CD14-positive monocyte (primary cell): ENCODE measurements around the gene MAMLD1. TPM values are rescaled to one million over a fixed set of nuclear protein-coding genes. Genes with fewer than 3 reads are reported as not detected.

Experiments
- DNase-seq, 3 donors: peaks; one replicate each; pipeline ENCODE4 v3.0.0-alpha.2; 2011 to 2022
- H2AFZ ChIP-seq: 2 replicates; pipeline ENCODE4 v1.6.0; 2012; ENCODE audit warnings: mild to moderate bottlenecking, low read depth, low read length, inconsistent platforms; ENCODE audit not compliant: insufficient read depth, poor library complexity, severe bottlenecking
- H3K27ac ChIP-seq, 2 donors: 1 replicate in 1 of 2; 2 replicates in 1 of 2; pipeline ENCODE4 v1.5.1; 2012 to 2013; ENCODE audit warnings: low read length in 2 of 2, control low read depth in 1 of 2, inconsistent platforms in 1 of 2, low read depth in 1 of 2, mild to moderate bottlenecking in 1 of 2
- H3K27me3 ChIP-seq, 2 donors: one replicate each; pipeline versions ENCODE4 v1.6.0 to v1.6.1; 2011 to 2013; ENCODE audit warnings: low read length in 2 of 2; ENCODE audit not compliant: control insufficient read depth in 2 of 2, insufficient read depth in 2 of 2
- H3K36me3 ChIP-seq, 2 donors: replicated peaks in 1 of 2; 1 replicate in 1 of 2; 2 replicates in 1 of 2; pipeline versions ENCODE4 v1.5.1 to v1.6.1; 2012 to 2013; ENCODE audit warnings: low read length in 2 of 2, control low read depth in 1 of 2, inconsistent platforms in 1 of 2, mild to moderate bottlenecking in 1 of 2; ENCODE audit not compliant: insufficient read depth in 2 of 2, control insufficient read depth in 1 of 2
- H3K4me1 ChIP-seq, 2 donors: 1 replicate in 1 of 2; 2 replicates in 1 of 2; pipeline versions ENCODE4 v1.5.1 to v1.6.1; 2012 to 2013; ENCODE audit warnings: low read length in 2 of 2, control low read depth in 1 of 2, inconsistent platforms in 1 of 2, mild to moderate bottlenecking in 1 of 2, moderate library complexity in 1 of 2; ENCODE audit not compliant: insufficient read depth in 2 of 2, control insufficient read depth in 1 of 2
- H3K4me2 ChIP-seq: replicated peaks from 2 replicates; pipeline ENCODE3; 2012; ENCODE audit warnings: low read length, moderate library complexity, mild to moderate bottlenecking; ENCODE audit not compliant: poor library complexity, severe bottlenecking; ENCODE audit errors: extremely low read depth
- H3K4me3 ChIP-seq, 3 experiments: fragments of 200-600 bp in 1 of 3; sonication (generic) in 1 of 3; replicated peaks in 1 of 3; 1 replicate in 2 of 3; 2 replicates in 1 of 3; pipeline ENCODE4 v1.5.1; 2011 to 2013; ENCODE audit warnings: low read length in 3 of 3, mild to moderate bottlenecking in 3 of 3, control low read depth in 2 of 3, low read depth in 2 of 3, inconsistent platforms in 1 of 3, moderate library complexity in 1 of 3
- H3K79me2 ChIP-seq: 2 replicates; pipeline ENCODE4 v1.6.0; 2012; ENCODE audit warnings: mild to moderate bottlenecking, control low read depth, inconsistent platforms, low read length, moderate library complexity; ENCODE audit not compliant: insufficient read depth
- H3K9ac ChIP-seq: 2 replicates; pipeline ENCODE4 v1.6.0; 2017; ENCODE audit warnings: low read length, mild to moderate bottlenecking; ENCODE audit not compliant: insufficient read depth, poor library complexity, severe bottlenecking
- H3K9me3 ChIP-seq, 2 donors: replicated peaks in 1 of 2; 1 replicate in 1 of 2; 2 replicates in 1 of 2; pipeline versions ENCODE4 v1.5.1 to v1.6.1; 2012 to 2013; ENCODE audit warnings: low read length in 2 of 2, control low read depth in 1 of 2; ENCODE audit not compliant: control insufficient read depth in 1 of 2, insufficient read depth in 1 of 2
- H4K20me1 ChIP-seq: 2 replicates; pipeline ENCODE4 v1.6.0; 2012; ENCODE audit warnings: mild to moderate bottlenecking, low read length, control low read depth, moderate library complexity; ENCODE audit not compliant: insufficient read depth
- H3K27ac Mint-ChIP-seq, 7 donors: one replicate each; pipeline ENCODE4 v1.8.0; 2020; ENCODE audit warnings: mild to moderate bottlenecking in 7 of 7, mixed read lengths in 7 of 7, moderate library complexity in 6 of 7, inconsistent platforms in 2 of 7
- H3K27me3 Mint-ChIP-seq, 3 donors: one replicate each; pipeline ENCODE4 v1.8.0; 2021 to 2022; ENCODE audit warnings: low read depth in 3 of 3, mild to moderate bottlenecking in 3 of 3, mixed read lengths in 3 of 3, moderate library complexity in 3 of 3, inconsistent platforms in 1 of 3
- H3K36me3 Mint-ChIP-seq, 2 donors: one replicate each; pipeline ENCODE4 v1.8.0; 2020; ENCODE audit warnings: mixed read lengths in 2 of 2, inconsistent platforms in 1 of 2, mild to moderate bottlenecking in 1 of 2
- H3K4me1 Mint-ChIP-seq: one replicate; pipeline ENCODE4 v1.8.0; 2020; ENCODE audit warnings: mild to moderate bottlenecking, mixed read lengths
- H3K4me3 Mint-ChIP-seq, 2 donors: one replicate each; pipeline ENCODE4 v1.8.0; 2020; ENCODE audit warnings: mild to moderate bottlenecking in 2 of 2, mixed read lengths in 2 of 2, moderate library complexity in 1 of 2
- H3K9me3 Mint-ChIP-seq, 7 donors: one replicate each; pipeline ENCODE4 v1.8.0; 2020 to 2022; ENCODE audit warnings: mixed read lengths in 7 of 7, mild to moderate bottlenecking in 6 of 7, moderate library complexity in 6 of 7, inconsistent platforms in 2 of 7
- CTCF ChIP-seq: fragments of 200-600 bp; IDR thresholded peaks from one replicate; pipeline ENCODE4 v1.8.0; 2022; ENCODE audit warnings: antibody characterized with exemption, mild to moderate bottlenecking
- WGBS: methylation state at CpG from one replicate; pipeline ENCODE4 v1.1.5; 2013; ENCODE audit warnings: missing lambda C conversion rate; ENCODE audit not compliant: insufficient coverage; 5-methylcytosine and 5-hydroxymethylcytosine counted together
- intact Hi-C, 2 donors: fragments of 100-400 bp; cut with micrococcal nuclease; formaldehyde crosslinking; loops; one replicate each; pipeline versions ENCODE4 v1.15.0 to v1.15.1; 2023
- polyA plus RNA-seq, 3 donors: library from polyadenylated mRNA; depleted of rRNA in 1 of 3; unstranded in 2 of 3; stranded (reverse) in 1 of 3; fragments of 300-500 nt in 2 of 3; fragments of >200 nt in 1 of 3; fragmentation: Illumina TruSeq in 2 of 3; gene quantifications; 1 replicate in 2 of 3; 2 replicates in 1 of 3; pipeline ENCODE4 v1.2.3, GENCODE V29; 2012 to 2021

MAMLD1 gene
- polyA plus RNA-seq, 3 donors = not detected

DNA sequence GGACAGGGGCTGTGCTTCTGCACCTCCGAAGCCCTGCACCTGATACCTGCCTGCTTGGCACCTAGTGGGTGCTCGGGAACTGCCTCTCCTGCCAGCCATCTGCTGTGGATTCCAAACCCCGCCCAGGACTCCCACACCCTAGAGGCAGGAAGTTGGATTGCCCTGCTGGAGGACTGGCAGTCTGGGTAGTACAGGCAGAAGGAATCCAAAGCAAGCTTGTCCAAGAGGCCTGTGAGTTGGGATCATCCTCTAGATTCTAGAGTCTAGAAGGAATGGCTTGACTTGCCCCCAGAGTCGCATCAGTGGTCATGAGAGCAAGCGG lies 140.7 kb downstream of the MAMLD1 start:
- no peaks in the 10 kb centered on the region for H3K9me3 ChIP-seq
- H3K9ac ChIP-seq = no peak overlapping the region
- no peak overlapping the region for H2AFZ ChIP-seq
- no peak overlapping the region for H3K27ac Mint-ChIP-seq
- H3K79me2 ChIP-seq = no peaks in the 10 kb centered on the region
- no peaks in the 10 kb centered on the region for H3K36me3 ChIP-seq
- no peaks in the 10 kb centered on the region for H3K36me3 Mint-ChIP-seq
- H3K4me1 ChIP-seq = peaks cover 19 to 24% of the 10 kb centered on the region in 2 donors
- WGBS = no CpG with 5 or more reads among the region's 5 CpGs
- no peaks in the 10 kb centered on the region for H4K20me1 ChIP-seq
- H3K4me1 Mint-ChIP-seq = peaks cover 13% of the 10 kb centered on the region
- H3K27me3 ChIP-seq = no peaks in the 10 kb centered on the region
- H3K9me3 Mint-ChIP-seq = no peaks in the 10 kb centered on the region
- TF ChIP-seq CTCF = no peak
- no peak for DNase-seq
- no peak overlapping the region for H3K27ac ChIP-seq
- H3K27me3 Mint-ChIP-seq = peaks cover 0 to 4% (median 2%) of the 10 kb centered on the region in 3 donors
- H3K4me3 ChIP-seq = no peak overlapping the region
- no peak overlapping the region for H3K4me2 ChIP-seq
- intact Hi-C loops = no loop called here
- H3K4me3 Mint-ChIP-seq = no peak overlapping the region

DNA sequence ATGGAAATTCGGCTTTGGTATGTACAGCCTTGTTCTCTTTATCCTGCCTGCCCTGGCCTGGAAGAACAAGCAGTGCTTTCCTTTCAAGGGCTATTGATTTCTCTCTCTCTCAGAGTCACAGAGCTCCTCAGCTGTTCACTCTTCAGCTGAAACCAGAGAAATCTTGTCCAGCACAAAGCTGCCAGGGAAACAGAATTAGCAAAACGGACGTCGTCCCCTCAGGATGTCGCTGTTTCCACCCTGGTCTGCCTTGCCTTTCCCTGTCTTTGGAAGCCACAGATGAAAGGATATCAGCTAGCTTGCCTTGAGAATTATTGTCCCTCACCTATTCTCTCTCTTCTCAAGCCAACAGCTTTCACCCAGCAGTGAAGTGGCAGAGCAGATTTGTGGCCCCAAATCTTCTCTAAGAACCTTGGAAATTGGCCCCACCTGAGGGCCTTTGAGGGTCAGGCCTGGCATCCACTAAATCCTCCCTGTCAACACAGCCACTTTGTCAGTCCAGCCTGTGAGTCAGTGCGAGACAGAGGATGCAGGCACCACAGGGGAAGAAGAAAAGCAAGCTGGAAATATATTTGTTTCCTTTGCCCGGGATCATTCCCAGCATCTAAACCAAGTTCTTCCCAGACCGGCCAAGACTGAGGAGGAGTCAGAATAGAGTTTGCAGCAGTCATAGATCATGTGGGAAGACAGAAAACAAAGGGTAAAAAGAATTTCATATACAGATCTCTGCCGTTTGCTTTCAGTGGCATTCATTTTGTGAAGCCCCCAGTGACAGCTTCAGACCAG lies 141.5 kb downstream of the MAMLD1 start:
- Histone ChIP-seq H3K4me1 (peaks cover 19 to 24% of the 10 kb centered on the region in 2 donors), H2AFZ (no peak overlapping the region), H3K79me2 (no peaks in the 10 kb centered on the region), H3K9ac (no peak overlapping the region), H3K4me3 (no peak overlapping the region), H3K4me2 (no peak overlapping the region), H3K36me3 (no peaks in the 10 kb centered on the region), H3K9me3 (no peaks in the 10 kb centered on the region), H4K20me1 (no peaks in the 10 kb centered on the region), H3K27me3 (no peaks in the 10 kb centered on the region), H3K27ac (no peak overlapping the region)
- intact Hi-C loops = no loop called here
- 96% methylated on average over 4 of the region's 9 CpGs for WGBS
- TF ChIP-seq CTCF = no peak
- Mint-ChIP-seq H3K27me3 (peaks cover 0 to 6% (median 2%) of the 10 kb centered on the region in 3 donors), H3K4me3 (no peak overlapping the region), H3K36me3 (no peaks in the 10 kb centered on the region), H3K27ac (no peak overlapping the region), H3K9me3 (no peaks in the 10 kb centered on the region), H3K4me1 (peaks cover 13% of the 10 kb centered on the region)
- DNase-seq = no peak
